CD4-positive, alpha-beta T cell treated with Interleukin-4 for 1 hour (primary cell): ENCODE data around the gene RRP15.

Source experiments
- DNase-seq, 2 donors: peaks; one replicate each; pipeline ENCODE4 v3.0.0-alpha.2; 2020 to 2022

Gene RRP15

DNA sequence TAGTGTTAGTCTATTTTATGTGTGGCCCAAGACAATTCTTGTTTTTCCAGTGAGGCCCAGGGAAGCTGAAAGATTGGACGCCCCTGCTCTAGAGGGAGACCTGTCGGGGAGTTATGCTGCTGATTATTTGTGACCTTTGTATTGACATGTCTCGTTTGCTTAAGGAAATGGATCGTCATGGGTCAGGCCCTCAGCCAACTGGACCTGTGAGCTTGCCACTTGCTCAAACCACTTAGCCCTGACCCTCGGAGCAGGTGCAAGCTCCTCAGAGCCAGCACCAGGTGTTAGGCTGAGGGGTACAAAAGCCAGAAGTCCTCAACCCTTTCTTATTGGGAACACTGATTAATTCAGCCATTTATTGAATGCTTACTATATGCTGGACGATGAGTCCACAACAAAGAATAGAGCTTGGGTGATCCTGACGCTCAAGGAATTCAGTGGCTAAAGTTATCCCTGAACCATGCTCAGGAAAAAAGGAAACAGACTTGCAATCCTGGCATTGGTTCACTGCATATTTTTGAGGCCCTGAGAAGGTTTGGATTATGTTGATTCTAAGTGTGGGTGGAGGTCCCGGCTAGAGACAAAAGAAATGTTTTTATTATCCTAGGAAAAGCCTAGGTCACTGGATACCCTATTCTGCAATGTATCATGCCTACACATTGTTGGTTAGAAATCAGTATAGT lies 79.1 kb downstream of the RRP15 start:
- no peak for DNase-seq

DNA sequence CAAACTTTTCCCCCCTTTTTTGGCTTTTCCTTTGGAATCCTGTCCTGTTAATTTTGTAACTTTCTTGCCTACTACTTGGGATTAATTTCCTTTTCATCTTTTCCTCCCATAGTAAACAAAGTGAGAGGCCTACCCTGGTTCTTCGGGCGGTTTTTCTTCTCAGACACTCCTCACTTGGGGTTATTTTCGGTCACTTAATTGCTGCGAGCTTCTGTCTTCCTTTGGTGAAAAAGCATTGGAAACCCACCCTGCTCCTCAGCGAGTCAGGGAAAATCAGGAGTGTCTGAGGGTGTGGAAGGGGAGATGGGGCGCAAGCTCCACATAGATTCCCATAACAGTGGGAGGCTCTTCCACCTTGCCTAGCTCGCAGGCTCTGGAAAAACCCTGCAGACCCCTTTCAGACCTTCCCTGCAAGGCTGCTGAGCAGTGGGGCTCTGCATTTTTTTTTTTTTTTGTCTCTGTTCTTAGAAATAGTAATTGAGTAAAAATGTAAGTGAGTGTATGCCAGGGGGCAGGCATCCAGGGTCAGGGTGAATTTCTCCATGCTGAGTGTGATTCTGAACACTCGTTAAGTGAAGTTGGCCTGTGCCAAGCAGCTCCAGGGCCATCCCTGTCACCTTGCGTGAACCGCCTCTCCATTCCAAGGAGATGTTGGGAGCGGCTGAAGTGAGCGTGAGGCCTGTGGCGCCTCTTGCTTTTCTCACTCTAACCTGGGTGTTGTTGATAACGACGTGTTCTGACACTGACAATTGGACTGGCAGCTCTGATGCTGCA lies 80.3 kb downstream of the RRP15 start:
- DNase-seq = no peak

DNA sequence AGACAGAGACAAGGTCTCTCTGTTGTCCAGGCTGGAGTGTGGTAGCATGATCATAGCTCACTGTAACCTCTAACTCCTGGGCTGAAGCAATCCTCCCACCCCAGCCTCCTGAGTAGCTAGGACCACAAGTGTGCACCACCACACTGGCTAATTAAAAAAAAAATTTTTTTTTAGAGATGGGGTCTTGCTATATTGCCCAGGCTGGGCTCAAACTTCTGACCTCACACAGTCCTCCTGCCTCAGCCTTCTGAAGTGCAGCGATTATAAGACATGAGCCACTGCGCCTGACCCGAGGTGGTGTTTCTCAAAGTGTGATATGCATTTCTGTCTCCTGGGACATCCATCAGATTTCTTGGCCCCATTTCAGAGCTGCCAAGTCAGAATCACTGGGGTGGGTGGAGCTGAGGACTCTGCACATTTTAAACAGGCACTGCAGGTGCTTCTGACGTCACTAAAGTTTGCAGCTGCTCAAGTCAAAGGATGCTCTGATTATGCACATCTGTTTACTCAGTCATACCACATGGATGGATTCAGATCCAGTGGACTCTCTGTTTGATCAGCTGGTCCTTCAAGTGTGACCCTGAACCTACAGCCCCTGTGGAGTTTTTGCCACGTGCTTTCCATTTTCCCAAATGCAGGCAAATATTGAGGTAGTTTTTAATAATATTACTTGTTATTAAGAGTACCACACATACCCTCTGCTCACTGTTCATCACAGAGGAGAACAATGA lies 81.4 kb downstream of the RRP15 start:
- DNase-seq = no peak

DNA sequence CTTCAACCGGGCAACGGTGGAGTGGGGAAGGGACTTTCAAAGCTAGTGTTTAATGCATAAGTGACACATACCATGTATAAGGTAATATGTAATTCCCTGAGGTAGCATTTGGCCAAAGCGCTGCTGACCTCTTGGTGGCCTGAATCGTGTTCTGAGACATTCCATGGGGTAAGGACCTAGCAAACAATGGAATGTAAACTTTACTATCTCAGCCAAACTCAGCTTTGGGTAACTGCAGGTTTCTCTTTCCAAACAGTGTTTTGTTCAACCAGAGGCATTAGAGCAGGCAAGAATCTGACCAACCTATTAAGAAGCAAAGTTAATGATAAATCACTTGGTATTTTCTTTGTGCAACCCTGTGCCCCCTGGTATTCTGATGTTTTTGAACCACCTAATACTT lies 82.0 kb downstream of the RRP15 start:
- no peak for DNase-seq

DNA sequence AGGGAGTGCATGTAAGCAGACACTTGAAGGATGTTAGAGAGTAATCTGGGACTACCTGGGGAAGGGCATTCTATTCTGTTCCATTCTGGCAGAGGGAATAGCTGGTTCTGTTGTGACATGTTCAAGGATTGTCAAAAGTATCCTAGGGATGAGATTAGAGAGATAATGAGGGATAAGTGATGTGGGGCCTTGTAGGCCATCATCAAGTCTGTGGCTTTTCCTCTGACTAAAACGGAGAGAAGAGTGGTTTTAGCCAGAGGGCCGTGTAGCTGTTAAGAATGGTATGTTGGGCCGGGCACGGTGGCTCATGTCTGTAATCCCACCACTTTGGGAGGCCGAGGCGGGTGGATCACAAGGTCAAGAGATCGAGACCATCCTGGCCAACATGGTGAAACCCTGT lies 83.6 kb downstream of the RRP15 start:
- no peak for DNase-seq

DNA sequence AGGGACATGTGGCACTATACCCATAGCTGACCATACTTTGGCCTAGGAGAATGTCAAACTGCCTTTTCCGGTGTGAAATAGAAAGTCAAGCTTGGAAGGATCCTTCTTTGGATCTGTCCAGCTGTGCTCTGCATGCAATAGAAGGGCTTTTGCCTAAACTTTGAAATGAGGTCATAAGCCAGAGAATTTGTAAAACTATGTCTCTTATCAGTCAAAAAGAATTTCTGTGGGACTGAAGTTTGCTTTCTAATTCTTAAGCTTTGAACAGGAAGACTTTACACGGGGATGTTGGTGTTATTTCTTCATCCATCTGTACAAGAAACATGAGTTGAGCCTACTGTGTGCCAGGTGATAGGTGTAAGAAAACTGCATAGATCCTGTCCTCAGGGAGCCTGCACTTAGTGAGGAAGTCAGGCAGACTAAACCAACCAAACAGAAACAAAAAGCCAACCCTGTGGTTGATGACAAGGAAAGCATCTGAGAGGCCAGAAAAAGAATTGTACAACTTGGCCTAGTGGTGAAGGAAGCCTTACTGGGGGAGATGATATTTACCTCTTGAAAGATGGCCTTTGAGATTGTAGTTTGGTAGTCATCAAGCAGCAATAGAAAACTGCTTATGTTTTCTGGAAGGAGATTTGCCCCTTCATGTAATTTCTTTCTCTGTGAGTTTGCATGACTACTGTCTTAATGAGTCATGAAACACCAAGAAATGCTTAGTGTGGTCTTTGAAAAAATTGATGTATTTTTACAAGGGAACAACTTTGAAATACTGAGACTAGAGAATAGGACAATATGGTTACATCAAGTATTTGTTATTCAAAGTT lies 84.8 kb downstream of the RRP15 start:
- DNase-seq = no peak

DNA sequence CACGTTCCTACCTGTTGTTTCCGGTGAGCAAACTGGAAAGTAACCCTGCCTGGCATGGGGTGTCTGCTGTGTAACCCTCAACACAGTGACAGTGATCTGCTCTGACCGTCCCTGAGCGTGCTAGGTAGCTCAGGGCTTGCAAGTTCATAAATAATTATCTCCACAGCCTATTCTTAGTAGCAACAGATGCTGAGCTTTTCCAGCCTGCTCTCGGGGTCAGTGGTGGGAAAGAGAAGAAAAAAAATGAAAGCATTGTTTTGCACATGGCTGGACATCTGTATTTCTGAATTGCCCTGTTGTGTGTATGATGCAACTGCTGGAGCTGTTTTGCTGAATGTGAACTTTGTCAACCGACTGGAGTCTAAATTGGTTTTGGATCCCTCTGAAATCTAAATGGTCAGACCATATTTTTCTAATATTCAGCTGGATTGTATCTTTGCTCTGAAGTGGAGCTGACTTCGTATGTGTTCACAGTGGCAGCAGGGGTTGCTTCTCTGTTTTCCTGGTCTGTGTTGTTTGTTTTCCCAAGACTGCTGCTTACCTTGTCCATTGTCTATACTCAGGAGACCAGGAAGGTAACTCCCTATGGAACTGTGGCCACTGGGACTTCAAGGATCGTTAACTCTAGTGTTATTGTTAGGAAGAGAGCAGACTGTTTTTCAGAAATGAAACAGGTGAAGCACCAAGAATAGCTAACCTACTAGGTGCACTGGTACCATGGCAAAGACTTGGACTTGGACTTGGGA lies 87.0 kb downstream of the RRP15 start:
- no peak for DNase-seq

DNA sequence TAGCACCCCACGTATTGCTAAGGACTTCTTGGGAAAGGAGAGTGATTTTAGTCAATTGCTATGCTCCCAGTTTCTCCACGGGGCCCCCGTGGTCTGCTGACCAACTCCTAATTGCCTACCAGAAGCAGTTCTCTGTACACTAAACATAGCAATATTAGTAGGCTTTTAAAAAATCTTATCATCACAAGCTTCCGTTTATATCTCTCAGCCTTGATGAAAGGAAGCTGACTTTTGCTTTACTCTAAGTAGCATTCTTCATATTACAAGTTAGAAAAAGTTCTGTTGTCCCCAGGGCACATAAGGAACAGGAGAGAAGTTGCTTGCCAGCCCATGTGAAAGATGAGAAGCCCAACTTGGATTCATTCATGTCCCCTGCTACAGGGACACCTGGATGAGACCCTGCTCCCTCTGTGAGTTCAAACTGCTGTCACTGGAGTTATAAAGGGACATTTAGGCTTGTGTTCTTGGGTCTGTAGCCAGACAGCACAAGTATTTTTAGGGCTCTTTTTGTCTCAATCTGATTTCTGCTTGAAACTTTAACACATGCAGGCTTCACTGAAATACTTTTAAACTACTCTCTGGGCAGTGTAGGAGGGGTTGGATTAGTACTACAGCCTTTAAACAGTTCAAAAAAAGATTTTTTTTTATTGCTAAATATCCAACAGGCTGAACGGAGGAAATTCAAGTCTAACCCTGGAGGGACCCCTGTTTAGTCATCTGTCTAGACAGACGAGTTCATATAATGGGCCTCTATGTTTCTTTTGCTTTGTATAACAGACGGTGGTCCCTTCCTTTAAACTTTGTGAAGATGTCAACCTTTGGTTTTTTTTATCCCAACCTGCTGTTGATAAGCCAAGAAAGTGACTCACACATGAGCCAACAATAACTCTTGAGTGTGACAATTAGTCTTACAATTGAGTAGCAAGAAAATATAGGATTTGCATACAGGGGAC lies 89.6 kb downstream of the RRP15 start:
- no peak for DNase-seq

DNA sequence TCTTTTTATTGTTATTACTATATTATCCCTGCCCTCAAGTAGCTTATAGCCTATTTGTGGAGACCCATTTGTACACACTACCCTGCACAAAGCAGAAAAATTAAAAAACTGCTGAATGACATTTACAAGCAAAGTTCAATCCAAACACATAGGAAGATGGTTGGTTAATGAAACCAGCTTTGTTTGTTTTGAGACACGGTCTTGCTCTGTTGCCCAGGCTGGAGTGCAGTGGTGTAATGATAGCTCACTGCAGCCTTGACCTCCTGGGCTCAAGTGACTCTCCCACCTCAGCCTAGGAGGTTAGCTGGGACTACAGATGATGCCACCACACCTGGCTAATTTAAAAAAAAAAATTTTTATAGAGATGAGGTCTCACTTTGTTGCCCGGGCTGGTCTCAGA lies 91.6 kb downstream of the RRP15 start:
- DNase-seq = no peak

DNA sequence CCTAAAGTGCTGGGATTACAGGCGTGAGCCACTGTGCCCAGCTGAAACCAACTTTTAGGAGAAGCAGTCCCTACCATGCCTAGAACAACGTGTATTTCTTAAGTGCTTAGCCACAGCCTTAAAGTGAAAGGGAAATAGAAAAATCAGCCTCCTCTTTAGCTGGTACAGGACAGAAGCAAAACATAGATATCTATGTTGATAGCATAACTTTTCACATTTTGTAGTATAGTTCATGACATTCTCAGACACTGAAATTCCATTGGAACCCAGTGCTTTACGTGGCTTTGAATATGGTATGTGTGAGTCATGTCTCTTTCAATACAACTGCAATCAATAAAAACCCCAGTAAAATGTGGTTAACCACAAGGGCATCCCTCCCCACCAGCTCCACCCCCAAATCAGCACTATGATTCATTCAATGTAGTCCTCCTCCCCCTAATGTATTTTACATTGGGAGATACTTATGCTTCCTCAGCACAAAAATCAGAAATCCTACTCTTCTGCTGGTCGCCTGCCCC lies 92.1 kb downstream of the RRP15 start:
- DNase-seq = peak; percentile 30 to 50

DNA sequence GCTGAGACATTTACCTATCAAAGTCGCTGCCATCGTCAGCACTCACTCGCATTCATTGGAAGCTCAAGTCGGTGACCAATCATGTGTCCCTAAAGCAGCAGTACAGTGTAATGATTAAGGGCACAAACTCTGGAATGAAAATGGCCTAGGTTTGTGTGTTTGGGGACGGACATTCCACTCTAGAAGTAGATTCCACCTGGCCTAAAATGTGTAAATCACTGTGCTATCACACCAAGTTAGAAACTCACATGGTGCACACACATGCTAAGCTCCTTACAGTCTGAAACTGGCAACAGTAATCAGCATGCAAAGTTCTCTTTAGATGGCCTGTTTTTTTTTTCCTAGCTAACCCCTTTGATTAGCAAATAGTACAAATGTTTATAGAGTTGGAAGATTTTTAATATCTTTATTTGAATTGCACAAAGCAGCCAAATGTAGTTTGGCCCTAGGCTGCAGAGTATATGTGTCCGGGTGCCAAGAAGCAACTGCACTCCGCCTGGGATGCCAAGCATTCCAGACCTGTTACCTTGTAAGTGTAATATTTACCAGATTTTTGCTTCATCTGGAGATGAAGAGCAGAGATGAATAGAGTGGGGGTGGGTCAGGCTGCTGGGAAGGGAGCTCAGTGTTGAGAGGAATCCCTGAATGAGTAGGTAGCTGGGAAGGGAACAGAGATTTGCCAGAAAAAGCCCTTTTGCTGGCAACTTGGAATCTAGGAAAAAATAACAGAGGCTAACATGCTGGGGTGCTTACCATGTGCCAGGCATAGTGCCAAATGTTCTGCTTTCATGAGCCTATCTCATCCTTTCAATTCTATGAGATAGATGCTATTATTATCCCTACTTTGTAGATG lies 95.3 kb downstream of the RRP15 start:
- no peak for DNase-seq

DNA sequence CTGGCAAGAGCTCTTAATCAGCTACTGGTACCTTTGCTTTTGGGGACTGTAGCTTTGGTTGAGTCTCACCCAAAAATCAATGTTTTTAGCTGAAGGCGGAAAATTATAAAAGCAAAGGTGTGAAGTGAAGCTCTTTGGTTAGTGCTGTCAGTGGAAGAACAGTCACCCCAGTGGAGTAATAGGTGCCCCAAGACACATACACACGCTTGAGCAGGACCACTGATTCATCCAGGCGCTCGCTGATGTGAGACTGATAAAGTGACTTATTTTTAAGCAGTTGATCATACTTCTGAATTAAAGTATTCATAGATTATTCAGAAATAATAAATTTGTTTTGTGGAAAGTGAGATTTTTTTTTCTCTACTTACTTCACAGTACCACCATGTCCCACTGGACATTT lies 97.2 kb downstream of the RRP15 start:
- no peak for DNase-seq

DNA sequence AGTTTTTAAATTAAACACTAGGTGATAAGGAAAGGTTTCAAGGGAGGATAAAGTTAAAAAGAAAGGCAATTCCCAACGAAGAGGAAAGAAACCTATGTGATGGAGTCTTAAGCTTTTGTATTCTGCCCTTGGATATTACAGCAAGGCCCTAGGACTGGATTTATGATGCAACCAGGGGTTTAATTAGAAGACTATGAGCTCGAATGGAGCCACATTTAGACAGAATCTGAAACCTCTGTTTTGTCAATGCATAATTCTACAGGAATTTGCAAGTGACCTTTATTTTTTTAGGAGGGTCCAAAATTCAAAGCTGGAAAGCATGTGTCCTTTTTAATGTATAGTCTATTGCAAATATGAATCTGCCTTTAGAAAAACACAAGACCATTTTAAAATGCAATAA lies 98.0 kb downstream of the RRP15 start:
- no peak for DNase-seq

DNA sequence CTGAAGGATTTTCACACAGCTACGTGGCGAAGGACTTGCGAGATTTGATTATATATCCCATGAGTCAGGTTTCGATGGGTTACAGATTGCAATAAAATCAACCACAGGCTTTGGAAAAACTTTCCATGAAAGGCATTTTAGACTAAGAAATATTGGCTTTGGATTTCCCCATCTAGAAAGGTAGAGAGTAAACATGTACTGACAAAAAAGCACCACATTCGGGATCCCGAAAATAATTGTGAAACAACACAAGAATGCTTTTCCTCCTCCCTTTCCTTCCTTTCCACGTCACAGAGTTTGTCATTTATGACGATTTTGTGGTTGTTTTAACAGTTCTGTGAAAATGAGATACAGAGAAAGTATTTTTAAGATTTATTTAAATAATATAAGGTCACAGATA lies 98.6 kb downstream of the RRP15 start:
- DNase-seq = no peak

DNA sequence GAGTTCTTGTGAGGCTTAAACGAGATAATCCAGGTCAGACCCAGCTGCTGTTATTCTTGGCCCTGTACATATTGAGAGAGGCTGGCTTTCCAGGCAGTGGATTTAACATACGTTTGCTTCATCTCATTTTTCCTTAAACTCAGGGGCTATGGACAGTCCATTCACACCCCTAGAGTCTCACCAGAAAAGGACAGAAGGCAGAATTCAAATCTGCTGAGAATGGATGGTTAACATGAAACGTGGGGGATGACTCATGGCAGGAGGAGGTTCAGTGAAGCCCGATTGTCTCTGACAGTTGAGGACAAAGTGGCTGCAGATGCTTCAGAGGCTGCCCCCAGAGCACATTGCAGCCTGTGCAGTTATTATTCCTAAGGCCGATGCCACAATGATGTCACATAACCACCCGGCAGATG lies 99.5 kb downstream of the RRP15 start:
- no peak for DNase-seq
